HUDEP-2 (cell line): ENCODE measurements around the gene DEPDC4.

Source experiments
- DNase-seq, 76 experiments: peaks; one replicate each; lab custom pipeline; 2025; ENCODE audit not compliant: unreplicated experiment in 76 of 76; lab: John Stamatoyannopoulos, UW

DEPDC4 gene

GRCh38 chr12:100219328-100220109 is 47.4 kb downstream of the DEPDC4 start:
- no peak for DNase-seq

GRCh38 chr12:100216337-100216736 is 50.5 kb downstream of the DEPDC4 start:
- DNase-seq, result no peak

- DNase-seq, result no peak
These were observed 51.7 kb downstream of the DEPDC4 start for GRCh38 chr12:100215209-100215608.

GRCh38 chr12:100214518-100214917 is 52.4 kb downstream of the DEPDC4 start:
- DNase-seq, result no peak

GRCh38 chr12:100213016-100213891 is 53.6 kb downstream of the DEPDC4 start:
- DNase-seq, result no peak

GRCh38 chr12:100211698-100212097 is 55.2 kb downstream of the DEPDC4 start:
- no peak for DNase-seq

- DNase-seq, result no peak
These were observed 58.0 kb downstream of the DEPDC4 start for GRCh38 chr12:100208834-100209233.

GRCh38 chr12:100207311-100207710 is 59.6 kb downstream of the DEPDC4 start:
- DNase-seq, result no peak

- DNase-seq, result no peak
These were observed 65.1 kb downstream of the DEPDC4 start for GRCh38 chr12:100201604-100202423.

- peak in 74 of 76 experiments; percentile 28 to 95 (median 87) for DNase-seq
These were observed 66.3 kb downstream of the DEPDC4 start, which contains the start of gene ACTR6 for GRCh38 chr12:100200463-100201181. ACTR6 (plus strand) TSS chr12:100200815; CDS start chr12:100200852, 37 bp downstream.

- peak in 74 of 76 experiments; percentile 7 to 83 (median 70) for DNase-seq
These were observed 67.3 kb downstream of the DEPDC4 start for GRCh38 chr12:100199347-100200149.

GRCh38 chr12:100199023-100199346 is 67.9 kb downstream of the DEPDC4 start:
- DNase-seq, result peak in 3 of 76 experiments; percentile 6 to 24 (median 15)

- DNase-seq, result no peak
These were observed 69.4 kb downstream of the DEPDC4 start for GRCh38 chr12:100197486-100197885.

- no peak for DNase-seq
These were observed 73.8 kb downstream of the DEPDC4 start for GRCh38 chr12:100193085-100193484.
